ENCODE results near the gene OR8D1. TPM values are rescaled to one million over a fixed set of nuclear protein-coding genes. Genes with fewer than 3 reads are reported as not detected.
"Not testable (repeated sequence)": the region's sequence is repeated elsewhere in the genome, so short reads cannot be mapped to it uniquely, and the experiment has no call there.

The OR8D1 gene
- total RNA-seq, 5 donors from 2014 or later (not counting 1 experiment from before 2014, with no cell fraction given), result not detected

DNA sequence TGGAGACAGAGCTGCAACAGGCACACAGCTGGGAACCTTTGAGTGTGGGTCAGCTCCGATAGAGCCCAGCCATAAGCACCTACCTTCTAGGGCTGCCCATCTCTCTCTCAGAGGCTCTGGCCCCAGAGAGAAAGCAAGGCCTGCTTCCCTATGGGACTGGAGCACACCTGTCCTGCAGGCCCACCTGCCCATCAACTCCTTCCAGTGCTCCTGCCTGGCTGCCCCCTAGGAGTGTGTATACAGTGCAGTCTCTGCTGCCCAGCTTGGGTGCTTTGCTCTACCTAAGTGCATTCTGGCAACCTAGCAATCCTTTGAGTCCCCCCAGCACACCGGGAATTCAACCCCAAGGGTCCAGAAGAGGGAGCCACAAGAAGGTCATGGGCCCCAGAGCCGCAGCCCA lies 36.5 kb downstream of the OR8D1 start:
- no peak for ATAC-seq (replicated peaks in 1 of 4)
- peaks cover 0 to 8% of the 10 kb centered on the region in 2 experiments for H3K27me3 ChIP-seq (replicated peaks in 1 of 2; ENCODE audit: control insufficient read depth in 2 of 2, extremely low read depth in 1 of 2, insufficient read depth in 2 of 2, low read length in 1 of 2)
- ChIA-PET POLR2A (no interaction called here), CTCF (no interaction called here)
- no peak overlapping the region for H3K4me3 Mint-ChIP-seq
- no peaks in the 10 kb centered on the region for H3K9me3 ChIP-seq
- no peak for DNase-seq
- no peaks in the 10 kb centered on the region for H3K27me3 Mint-ChIP-seq
- H3K36me3 Mint-ChIP-seq, result no peaks in the 10 kb centered on the region
- no peaks in the 10 kb centered on the region for H3K4me1 ChIP-seq (ENCODE audit: control insufficient read depth in 1 of 2, extremely low read depth in 1 of 2, insufficient read depth in 2 of 2, low read length in 2 of 2)
- peaks cover 7 to 14% (median 13%) of the 10 kb centered on the region in 3 donors for H3K9me3 Mint-ChIP-seq
- 71% methylated on average over 2 of the region's 3 CpGs for WGBS (ENCODE audit: insufficient coverage)
- no peak overlapping the region for H3K27ac Mint-ChIP-seq
- H3K4me3 ChIP-seq (ENCODE audit: control insufficient read depth in 1 of 2, extremely low read depth in 1 of 2, low read length in 1 of 2), result no peak overlapping the region
- no peaks in the 10 kb centered on the region for H3K36me3 ChIP-seq (ENCODE audit: control insufficient read depth in 2 of 2, extremely low read depth in 1 of 2, insufficient read depth in 1 of 2, low read length in 1 of 2)
- H3K4me1 Mint-ChIP-seq, result no peaks in the 10 kb centered on the region
- H3K27ac ChIP-seq (ENCODE audit: low read length), result no peak overlapping the region

DNA sequence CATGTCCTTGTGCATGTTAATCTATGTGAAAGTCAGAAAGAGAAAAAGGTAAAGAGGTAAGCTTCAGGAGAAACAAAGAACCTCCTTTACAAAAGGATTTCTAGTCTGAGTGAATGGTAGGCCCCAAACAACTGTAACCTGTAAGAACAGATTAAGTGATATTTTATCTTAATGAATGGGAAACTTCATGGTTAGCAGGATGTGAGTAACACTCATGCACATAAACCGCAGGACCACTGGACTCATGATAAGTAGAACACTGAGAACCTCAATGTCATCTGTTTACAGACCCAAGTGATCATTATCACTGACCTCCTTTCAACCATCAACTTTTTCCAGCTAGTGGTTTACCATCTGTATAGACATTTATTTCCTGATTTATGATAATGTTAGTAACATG lies 37.7 kb downstream of the OR8D1 start:
- H3K27me3 Mint-ChIP-seq, result peaks cover 0 to under 1% of the 10 kb centered on the region in 2 donors
- no peak for DNase-seq
- H3K36me3 ChIP-seq (ENCODE audit: control insufficient read depth in 2 of 2, extremely low read depth in 1 of 2, insufficient read depth in 1 of 2, low read length in 1 of 2), result no peaks in the 10 kb centered on the region
- no peaks in the 10 kb centered on the region for H3K36me3 Mint-ChIP-seq
- H3K4me1 Mint-ChIP-seq, result no peaks in the 10 kb centered on the region
- ChIA-PET CTCF (no interaction called here), POLR2A (interaction anchor here in 1 of 2 donors (0.5 kb wide), 1 partner anchor 23 kb away, joined by 4 read pairs; no protein-coding TSS in a partner anchor)
- no peak for ATAC-seq (replicated peaks in 1 of 4)
- H3K27ac ChIP-seq (ENCODE audit: low read length), result no peak overlapping the region
- no peak overlapping the region for H3K4me3 Mint-ChIP-seq
- no peak overlapping the region for H3K4me3 ChIP-seq (ENCODE audit: control insufficient read depth in 1 of 2, extremely low read depth in 1 of 2, low read length in 1 of 2)
- H3K4me1 ChIP-seq (ENCODE audit: control insufficient read depth in 1 of 2, extremely low read depth in 1 of 2, insufficient read depth in 2 of 2, low read length in 2 of 2), result no peaks in the 10 kb centered on the region
- H3K9me3 ChIP-seq, result no peaks in the 10 kb centered on the region
- WGBS (ENCODE audit: insufficient coverage), result no CpG with 5 or more reads among the region's 1 CpG
- no peak overlapping the region for H3K27ac Mint-ChIP-seq
- H3K27me3 ChIP-seq (replicated peaks in 1 of 2; ENCODE audit: control insufficient read depth in 2 of 2, extremely low read depth in 1 of 2, insufficient read depth in 2 of 2, low read length in 1 of 2), result peaks cover 0 to 8% of the 10 kb centered on the region in 2 experiments
- H3K9me3 Mint-ChIP-seq, result peaks cover 0 to 11% (median 6%) of the 10 kb centered on the region in 3 donors

DNA sequence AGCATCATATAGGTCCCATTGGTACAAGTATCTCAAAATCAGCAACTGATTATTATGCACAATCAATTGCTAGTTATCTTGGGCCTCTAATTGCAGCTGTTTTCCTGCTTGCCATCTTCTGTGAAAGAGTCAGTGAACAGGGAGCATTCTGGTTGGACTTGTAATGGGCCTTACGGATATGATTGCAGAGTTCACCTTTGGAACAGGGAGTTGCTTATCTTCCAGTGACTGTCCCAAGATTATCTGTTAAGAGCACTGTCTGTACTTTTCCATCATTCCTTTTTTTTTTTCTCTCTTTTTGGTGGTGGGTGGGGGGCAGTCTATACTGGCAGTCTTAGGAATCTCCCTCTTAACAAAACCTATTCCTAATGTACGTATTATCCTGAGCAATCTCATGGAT lies 39.7 kb downstream of the OR8D1 start:
- Histone ChIP-seq H3K9me3 (no peaks in the 10 kb centered on the region), H3K4me1 (ENCODE audit: control insufficient read depth in 1 of 2, extremely low read depth in 1 of 2, insufficient read depth in 2 of 2, low read length in 2 of 2) (no peaks in the 10 kb centered on the region), H3K4me3 (ENCODE audit: control insufficient read depth in 1 of 2, extremely low read depth in 1 of 2, low read length in 1 of 2) (no peak overlapping the region), H3K27ac (ENCODE audit: low read length) (no peak overlapping the region), H3K36me3 (ENCODE audit: control insufficient read depth in 2 of 2, extremely low read depth in 1 of 2, insufficient read depth in 1 of 2, low read length in 1 of 2) (no peaks in the 10 kb centered on the region), H3K27me3 (replicated peaks in 1 of 2; ENCODE audit: control insufficient read depth in 2 of 2, extremely low read depth in 1 of 2, insufficient read depth in 2 of 2, low read length in 1 of 2) (peaks cover 0 to 8% of the 10 kb centered on the region in 2 experiments)
- H3K4me1 Mint-ChIP-seq, result no peaks in the 10 kb centered on the region
- no peaks in the 10 kb centered on the region for H3K36me3 Mint-ChIP-seq
- CTCF ChIA-PET, result no interaction called here
- H3K4me3 Mint-ChIP-seq, result no peak overlapping the region
- H3K27me3 Mint-ChIP-seq, result peaks cover 0 to 5% of the 10 kb centered on the region in 2 donors
- no peak for ATAC-seq (replicated peaks in 1 of 4)
- no CpG with 5 or more reads among the region's 2 CpGs for WGBS (ENCODE audit: insufficient coverage)
- no peak for DNase-seq
- POLR2A ChIA-PET, result no interaction called here
- no peak overlapping the region for H3K27ac Mint-ChIP-seq
- no peaks in the 10 kb centered on the region for H3K9me3 Mint-ChIP-seq

DNA sequence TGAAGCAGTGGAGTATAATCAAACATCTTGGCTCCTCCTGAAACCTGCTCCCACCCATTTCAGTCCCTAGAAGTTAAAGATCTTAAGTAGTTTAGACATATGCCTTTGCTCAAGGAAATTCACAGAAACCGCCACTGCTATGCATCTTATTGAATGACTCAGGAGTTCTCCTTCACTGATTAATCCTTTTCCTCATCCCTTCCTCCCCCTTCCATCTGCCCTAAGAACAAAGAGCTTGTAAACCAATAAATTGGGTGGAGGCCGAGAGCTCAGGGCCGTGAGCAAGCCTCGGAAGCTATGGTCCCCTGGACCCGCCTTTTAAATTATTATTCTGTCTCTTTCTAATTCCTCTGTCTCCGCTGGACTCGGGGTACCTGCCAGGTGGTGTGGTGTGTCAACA lies 42.9 kb downstream of the OR8D1 start:
- ATAC-seq (replicated peaks in 1 of 4); H3K36me3 Mint-ChIP-seq; H3K4me1 Mint-ChIP-seq; H3K4me1 ChIP-seq (ENCODE audit: control insufficient read depth in 1 of 2, extremely low read depth in 1 of 2, insufficient read depth in 2 of 2, low read length in 2 of 2); H3K27ac ChIP-seq (ENCODE audit: low read length); H3K9me3 ChIP-seq; POLR2A ChIA-PET; H3K4me3 Mint-ChIP-seq; DNase-seq; H3K27me3 Mint-ChIP-seq; H3K4me3 ChIP-seq (ENCODE audit: control insufficient read depth in 1 of 2, extremely low read depth in 1 of 2, low read length in 1 of 2); H3K36me3 ChIP-seq (ENCODE audit: control insufficient read depth in 2 of 2, extremely low read depth in 1 of 2, insufficient read depth in 1 of 2, low read length in 1 of 2); H3K27ac Mint-ChIP-seq; H3K9me3 Mint-ChIP-seq; H3K27me3 ChIP-seq (replicated peaks in 1 of 2; ENCODE audit: control insufficient read depth in 2 of 2, extremely low read depth in 1 of 2, insufficient read depth in 2 of 2, low read length in 1 of 2); CTCF ChIA-PET: not testable (repeated sequence)
- 83% methylated on average over 1 of the region's 7 CpGs for WGBS (ENCODE audit: insufficient coverage)

DNA sequence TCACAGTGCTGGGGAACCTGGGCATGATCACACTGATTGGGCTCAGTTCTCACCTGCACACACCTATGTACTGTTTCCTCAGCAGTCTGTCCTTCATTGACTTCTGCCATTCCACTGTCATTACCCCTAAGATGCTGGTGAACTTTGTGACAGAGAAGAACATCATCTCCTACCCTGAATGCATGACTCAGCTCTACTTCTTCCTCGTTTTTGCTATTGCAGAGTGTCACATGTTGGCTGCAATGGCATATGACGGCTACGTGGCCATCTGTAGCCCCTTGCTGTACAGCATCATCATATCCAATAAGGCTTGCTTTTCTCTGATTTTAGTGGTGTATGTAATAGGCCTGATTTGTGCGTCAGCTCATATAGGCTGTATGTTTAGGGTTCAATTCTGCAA lies 48.7 kb downstream of the OR8D1 start:
- POLR2A ChIA-PET; DNase-seq; ATAC-seq (replicated peaks in 1 of 4): not testable (repeated sequence)

DNA sequence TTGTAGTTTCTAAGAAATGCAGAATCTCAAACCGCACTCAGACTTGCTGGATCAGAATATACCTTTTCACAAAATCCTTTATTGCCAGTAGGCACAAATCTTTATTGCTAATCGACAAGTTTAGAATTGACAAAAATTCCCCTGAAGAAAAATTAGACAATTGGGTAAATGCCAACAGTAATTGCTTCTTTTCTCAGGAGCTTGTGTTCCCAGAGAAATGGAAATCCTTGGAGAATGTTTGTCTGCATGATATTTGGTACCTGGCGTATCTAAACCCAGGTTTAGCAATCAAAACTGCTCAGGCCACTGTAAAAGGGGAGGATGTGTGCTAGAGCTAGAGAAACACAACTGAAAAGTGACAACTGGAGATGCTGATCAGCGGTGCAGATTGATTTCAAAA lies 57.7 kb downstream of the OR8D1 start, which contains the start of gene OR8G5:
Gene OR8G5 (plus strand): TSS at position 301 of the 400 bp plus-strand sequence. CDS start 8,556 bp downstream, outside the sequence.
- peaks cover 0 to 4% of the 10 kb centered on the region in 2 experiments for H3K27me3 ChIP-seq (replicated peaks in 1 of 2; ENCODE audit: control insufficient read depth in 2 of 2, extremely low read depth in 1 of 2, insufficient read depth in 2 of 2, low read length in 1 of 2)
- no peaks in the 10 kb centered on the region for H3K36me3 Mint-ChIP-seq
- peaks cover 1 to 4% of the 10 kb centered on the region in 2 donors for H3K27me3 Mint-ChIP-seq
- no peak within 1 kb of the TSS for H3K27ac ChIP-seq (ENCODE audit: low read length)
- no peaks in the 10 kb centered on the region for H3K36me3 ChIP-seq (ENCODE audit: control insufficient read depth in 2 of 2, extremely low read depth in 1 of 2, insufficient read depth in 1 of 2, low read length in 1 of 2)
- no peak within 1 kb of the TSS for H3K4me3 Mint-ChIP-seq
- ATAC-seq (replicated peaks in 1 of 4) (no peak), DNase-seq (no peak)
- CTCF ChIA-PET, result no interaction called here
- 57% methylated on average over 3 of the region's 4 CpGs for WGBS (ENCODE audit: insufficient coverage)
- no peaks in the 10 kb centered on the region for H3K9me3 Mint-ChIP-seq
- H3K4me3 ChIP-seq (ENCODE audit: control insufficient read depth in 1 of 2, extremely low read depth in 1 of 2, low read length in 1 of 2), result no peak within 1 kb of the TSS
- H3K4me1 Mint-ChIP-seq, result no peaks in the 10 kb centered on the region
- H3K27ac Mint-ChIP-seq, result no peak within 1 kb of the TSS
- POLR2A ChIA-PET, result no interaction called here
- H3K9me3 ChIP-seq, result no peaks in the 10 kb centered on the region
- no peaks in the 10 kb centered on the region for H3K4me1 ChIP-seq (ENCODE audit: control insufficient read depth in 1 of 2, extremely low read depth in 1 of 2, insufficient read depth in 2 of 2, low read length in 2 of 2)

More for the DNA sequence above, 48.7 kb downstream of the OR8D1 start:
- H3K36me3 ChIP-seq (ENCODE audit: control insufficient read depth in 2 of 2, extremely low read depth in 1 of 2, insufficient read depth in 1 of 2, low read length in 1 of 2); CTCF ChIA-PET; H3K27ac ChIP-seq (ENCODE audit: low read length); H3K36me3 Mint-ChIP-seq; H3K4me1 ChIP-seq (ENCODE audit: control insufficient read depth in 1 of 2, extremely low read depth in 1 of 2, insufficient read depth in 2 of 2, low read length in 2 of 2); H3K4me3 ChIP-seq (ENCODE audit: control insufficient read depth in 1 of 2, extremely low read depth in 1 of 2, low read length in 1 of 2); H3K27ac Mint-ChIP-seq; H3K9me3 Mint-ChIP-seq; H3K4me3 Mint-ChIP-seq; H3K27me3 Mint-ChIP-seq; H3K4me1 Mint-ChIP-seq; H3K27me3 ChIP-seq (replicated peaks in 1 of 2; ENCODE audit: control insufficient read depth in 2 of 2, extremely low read depth in 1 of 2, insufficient read depth in 2 of 2, low read length in 1 of 2); H3K9me3 ChIP-seq: not testable (repeated sequence)
- no CpG with 5 or more reads among the region's 4 CpGs for WGBS (ENCODE audit: insufficient coverage)

All from T-cell (primary cell).